Ascending aorta (tissue), 2 donors: ENCODE data around the gene RUNX1. TPM values are rescaled to one million over a fixed set of nuclear protein-coding genes. Genes with fewer than 3 reads are reported as not detected.

Experiments used
- DNase-seq, 2 donors: peaks; one replicate each; pipeline ENCODE4 v3.0.0-alpha.2; 2019; ENCODE audit warnings: low spot score in 2 of 2
- H3K27ac ChIP-seq, 2 donors: fragments of 200-600 bp; sonication (generic); one replicate each; pipeline ENCODE4 v1.5.1; 2016 to 2017; ENCODE audit warnings: mild to moderate bottlenecking in 1 of 2
- H3K27me3 ChIP-seq: fragments of 200-600 bp; sonication (generic); one replicate; pipeline ENCODE4 v1.5.1; 2017
- H3K36me3 ChIP-seq, 2 donors: fragments of 200-600 bp; sonication (generic); one replicate each; pipeline ENCODE4 v1.5.1; 2016
- H3K4me1 ChIP-seq, 2 donors: fragments of 200-600 bp; sonication (generic); one replicate each; pipeline ENCODE4 v1.5.1; 2016 to 2017; ENCODE audit warnings: mild to moderate bottlenecking in 1 of 2
- H3K4me3 ChIP-seq, 2 donors: fragments of 200-600 bp; sonication (generic); one replicate each; pipeline ENCODE4 v1.5.1; 2016 to 2017; ENCODE audit warnings: mild to moderate bottlenecking in 1 of 2
- H3K9me3 ChIP-seq, 2 donors: fragments of 200-600 bp; sonication (generic); one replicate each; pipeline ENCODE4 v1.5.1; 2016
- intact Hi-C: fragments of 100-400 bp; cut with DNase I; formaldehyde crosslinking; loops from one replicate; pipeline ENCODE4 v1.15.1; 2023
- total RNA-seq: library from RNA; depleted of rRNA; stranded (reverse); fragments of >200 nt; gene quantifications from one replicate; pipeline ENCODE4 v1.1.0, GENCODE V29; 2016
- TF ChIP-seq, protein P1 (sequence below), 3 experiments: fragments of 200-600 bp in 2 of 3; fragments of 450-650 bp in 1 of 3; sonication (generic) in 2 of 3; IDR thresholded peaks; one replicate each; pipeline ENCODE4 v1.5.1; 2016 to 2019; ENCODE audit warnings: antibody characterized with exemption in 3 of 3, mild to moderate bottlenecking in 1 of 3, moderate library complexity in 1 of 3

RUNX1 gene
- total RNA-seq, 1 donor from 2014 or later: 16.3 TPM

DNA sequence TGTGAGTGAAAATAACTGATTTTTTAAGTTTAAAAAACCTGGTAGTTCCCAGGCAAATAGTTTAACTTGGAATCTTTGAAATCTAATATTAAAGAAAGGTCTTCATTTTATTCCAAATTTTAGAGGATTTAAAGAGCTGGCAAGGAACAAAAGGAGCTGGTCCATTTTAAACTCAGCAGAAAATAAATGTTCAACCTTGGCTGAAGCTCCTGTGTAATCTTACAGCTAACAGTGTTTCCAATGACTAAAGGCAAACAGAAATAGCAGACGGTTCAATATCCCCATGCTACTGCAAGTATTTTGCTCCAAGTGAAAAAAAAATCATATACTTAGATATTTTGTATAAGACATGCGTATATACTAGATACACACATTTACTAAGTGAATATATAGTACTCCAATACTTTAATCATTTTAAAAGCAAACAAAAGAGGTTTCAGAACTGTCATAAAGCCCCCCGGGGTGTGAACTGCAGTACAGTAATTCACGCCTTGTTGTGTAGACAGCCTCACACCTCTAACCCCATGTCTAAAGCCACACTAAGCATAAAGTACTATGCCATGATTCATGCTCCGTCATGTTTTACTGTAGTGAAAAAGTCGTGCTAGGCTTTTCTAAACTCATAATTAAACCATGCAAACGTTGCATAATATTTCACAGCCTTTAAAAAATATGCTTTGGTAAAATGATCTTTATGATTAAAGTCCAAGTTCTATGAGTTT is 248.1 kb downstream of the RUNX1 start:
- no peaks in the 10 kb centered on the region for H3K9me3 ChIP-seq

DNA sequence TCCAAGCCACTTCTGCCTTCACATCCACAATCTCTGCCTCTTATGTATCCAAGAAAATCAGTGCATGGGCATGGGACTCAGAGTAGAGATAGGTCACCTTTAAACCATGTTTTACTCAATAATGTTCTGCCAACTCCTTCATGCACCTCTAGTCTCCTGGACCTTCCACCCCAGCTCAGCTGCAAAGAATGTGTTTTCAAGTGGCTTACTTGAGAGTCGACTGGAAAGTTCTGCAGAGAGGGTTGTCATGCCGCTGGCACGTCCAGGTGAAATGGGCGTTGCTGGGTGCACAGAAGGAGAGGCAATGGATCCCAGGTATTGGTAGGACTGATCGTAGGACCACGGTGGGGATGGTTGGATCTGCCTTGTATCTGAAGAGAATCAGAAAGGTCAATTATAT is 250.0 kb downstream of the RUNX1 start:
- no peaks in the 10 kb centered on the region for H3K27me3 ChIP-seq

More for the DNA sequence above, 248.1 kb downstream of the RUNX1 start:
- no peak overlapping the region for H3K27ac ChIP-seq
- intact Hi-C loops: no loop called here
- no peaks in the 10 kb centered on the region for H3K4me1 ChIP-seq
- TF ChIP-seq, protein P1, sequence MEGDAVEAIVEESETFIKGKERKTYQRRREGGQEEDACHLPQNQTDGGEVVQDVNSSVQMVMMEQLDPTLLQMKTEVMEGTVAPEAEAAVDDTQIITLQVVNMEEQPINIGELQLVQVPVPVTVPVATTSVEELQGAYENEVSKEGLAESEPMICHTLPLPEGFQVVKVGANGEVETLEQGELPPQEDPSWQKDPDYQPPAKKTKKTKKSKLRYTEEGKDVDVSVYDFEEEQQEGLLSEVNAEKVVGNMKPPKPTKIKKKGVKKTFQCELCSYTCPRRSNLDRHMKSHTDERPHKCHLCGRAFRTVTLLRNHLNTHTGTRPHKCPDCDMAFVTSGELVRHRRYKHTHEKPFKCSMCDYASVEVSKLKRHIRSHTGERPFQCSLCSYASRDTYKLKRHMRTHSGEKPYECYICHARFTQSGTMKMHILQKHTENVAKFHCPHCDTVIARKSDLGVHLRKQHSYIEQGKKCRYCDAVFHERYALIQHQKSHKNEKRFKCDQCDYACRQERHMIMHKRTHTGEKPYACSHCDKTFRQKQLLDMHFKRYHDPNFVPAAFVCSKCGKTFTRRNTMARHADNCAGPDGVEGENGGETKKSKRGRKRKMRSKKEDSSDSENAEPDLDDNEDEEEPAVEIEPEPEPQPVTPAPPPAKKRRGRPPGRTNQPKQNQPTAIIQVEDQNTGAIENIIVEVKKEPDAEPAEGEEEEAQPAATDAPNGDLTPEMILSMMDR (IDR thresholded peaks at IDR 0.05): no peak
- no peaks in the 10 kb centered on the region for H3K27me3 ChIP-seq
- DNase-seq: no peak
- no peak overlapping the region for H3K4me3 ChIP-seq
- H3K36me3 ChIP-seq: peaks cover 0 to 4% of the 10 kb centered on the region in 2 donors

DNA sequence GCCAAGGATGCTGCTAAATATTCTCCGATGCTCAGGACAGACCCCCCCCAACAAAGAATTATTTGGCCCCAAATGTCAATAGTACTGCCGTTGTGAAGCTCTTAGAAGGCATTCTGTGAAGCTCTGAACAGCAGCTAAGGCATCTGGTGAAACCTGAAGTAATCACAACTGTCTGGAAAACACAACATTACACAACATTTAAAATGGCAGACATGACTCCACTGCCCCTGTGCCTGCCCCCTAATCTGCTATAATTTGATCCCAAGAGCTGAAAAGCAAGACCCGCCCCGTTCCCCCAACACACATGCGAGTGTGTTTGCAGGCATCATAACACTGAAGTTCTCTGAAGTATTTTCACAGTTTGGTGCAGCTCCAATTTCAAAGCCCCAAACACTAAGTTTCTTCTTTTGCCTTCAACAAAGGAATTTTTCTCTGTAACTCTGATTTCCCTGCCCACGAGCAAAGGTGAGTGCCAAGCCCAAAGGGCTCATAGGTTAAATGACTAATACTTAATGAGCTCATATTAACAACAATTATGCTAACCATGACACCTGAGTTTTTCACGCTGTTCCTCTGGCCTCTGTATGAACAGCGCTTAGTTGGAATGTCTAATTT is 251.1 kb downstream of the RUNX1 start:
- no peaks in the 10 kb centered on the region for H3K27me3 ChIP-seq
- peaks cover 0 to 4% of the 10 kb centered on the region in 2 donors for H3K36me3 ChIP-seq
- intact Hi-C loops: no loop called here
- no peaks in the 10 kb centered on the region for H3K9me3 ChIP-seq
- TF ChIP-seq, protein P1 (IDR thresholded peaks at IDR 0.05): no peak
- H3K27ac ChIP-seq: no peak overlapping the region
- no peak for DNase-seq
- H3K4me1 ChIP-seq: no peaks in the 10 kb centered on the region
- no peak overlapping the region for H3K4me3 ChIP-seq

More for the DNA sequence above, 250.0 kb downstream of the RUNX1 start:
- Histone ChIP-seq H3K36me3 (peaks cover 0 to 4% of the 10 kb centered on the region in 2 donors), H3K27ac (no peak overlapping the region), H3K9me3 (no peaks in the 10 kb centered on the region), H3K4me1 (no peaks in the 10 kb centered on the region), H3K4me3 (no peak overlapping the region)
- no peak for DNase-seq
- TF ChIP-seq, protein P1 (IDR thresholded peaks at IDR 0.05): no peak
- intact Hi-C loops: no loop called here

DNA sequence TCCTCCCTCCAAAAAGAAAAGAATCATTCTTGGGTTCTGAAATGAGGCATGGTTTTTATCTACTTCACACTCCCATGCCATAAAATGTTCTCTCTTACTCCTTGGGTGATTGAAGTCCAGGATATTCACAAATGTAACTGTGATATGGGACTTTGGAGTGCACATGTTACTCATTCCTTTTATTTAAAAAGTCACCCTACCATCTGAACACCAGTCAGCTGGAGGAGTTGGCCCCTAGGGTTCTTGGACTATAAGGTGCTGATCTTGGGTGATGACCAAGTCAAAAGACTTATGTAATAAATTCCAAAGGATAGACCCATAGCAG is 251.9 kb downstream of the RUNX1 start:
- TF ChIP-seq, protein P1 (IDR thresholded peaks at IDR 0.05): no peak
- intact Hi-C loops: no loop called here
- no peaks in the 10 kb centered on the region for H3K9me3 ChIP-seq
- H3K27me3 ChIP-seq: no peaks in the 10 kb centered on the region
- H3K4me3 ChIP-seq: no peak overlapping the region
- H3K36me3 ChIP-seq: peaks cover 0 to 4% of the 10 kb centered on the region in 2 donors
- H3K27ac ChIP-seq: no peak overlapping the region
- no peaks in the 10 kb centered on the region for H3K4me1 ChIP-seq
- no peak for DNase-seq

DNA sequence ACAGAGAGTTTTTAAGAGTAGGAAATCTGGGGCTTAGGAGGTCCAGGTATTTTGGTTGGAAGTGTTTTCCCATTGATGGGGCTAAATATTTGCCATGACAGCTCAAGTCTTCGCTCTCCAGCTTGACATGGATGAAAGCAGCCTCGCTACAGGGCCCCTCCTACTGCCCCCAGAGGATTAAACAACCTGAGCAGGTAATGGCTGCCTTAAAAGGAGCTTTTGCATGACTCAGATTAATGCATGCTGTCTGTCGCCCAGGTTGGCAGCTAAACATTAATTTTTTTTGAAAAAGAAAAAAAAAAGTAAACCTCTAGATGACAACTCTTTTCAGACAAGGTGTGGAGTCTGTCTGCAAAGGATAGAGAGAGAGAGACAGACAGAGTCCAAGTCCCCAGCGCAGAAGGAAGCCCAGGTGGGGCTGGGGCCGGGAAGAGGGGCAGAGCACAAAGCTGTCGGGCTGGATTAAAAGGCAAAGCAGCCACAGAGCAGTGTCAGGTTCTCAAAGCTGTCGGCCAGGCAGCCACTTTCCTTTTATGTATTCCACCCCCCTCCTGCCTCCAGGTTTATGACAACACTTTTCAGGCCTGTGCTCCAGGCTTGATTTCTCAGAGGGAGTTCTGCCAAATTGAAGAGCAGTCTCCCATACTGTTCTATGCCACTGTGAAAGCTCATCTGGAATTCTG is 252.4 kb downstream of the RUNX1 start:
- TF ChIP-seq, protein P1 (IDR thresholded peaks at IDR 0.05): no peak
- Histone ChIP-seq H3K4me3 (no peak overlapping the region), H3K27ac (peak overlapping the region in 1 of 2 donors; percentile 22), H3K27me3 (no peaks in the 10 kb centered on the region), H3K9me3 (no peaks in the 10 kb centered on the region), H3K4me1 (no peaks in the 10 kb centered on the region), H3K36me3 (peaks cover 0 to 4% of the 10 kb centered on the region in 2 donors)
- DNase-seq: no peak
- intact Hi-C loops: no loop called here
